ENCODE results near the gene ITPRID2.

- TF ChIP-seq EZH2 (IDR thresholded peaks at IDR 0.05) (no peak), POLR2AphosphoS5 (IDR thresholded peaks at IDR 0.05; ENCODE audit: borderline replicate concordance, low read depth, low read length) (no peak), FOXP2 (optimal IDR thresholded peaks at IDR 0.05; ENCODE audit: control extremely low read depth, extremely low read length, insufficient read depth) (no peak)
Observed at GRCh38 chr2:181918188-181918587, 26.7 kb downstream of the ITPRID2 start.
